Neural cell (in vitro differentiated cells): Measurements from ENCODE around the gene IGF1R. TPM values are rescaled to one million over a fixed set of nuclear protein-coding genes. Genes with fewer than 3 reads are reported as not detected.

ENCODE experiments used
- H2AFZ ChIP-seq: fragments of 200-600, 300-800 bp; sonication (generic), shearing (Covaris generic); 2 replicates; pipeline ENCODE4 v1.6.0; 2014; ENCODE audit warnings: low read depth, mild to moderate bottlenecking, antibody characterized with exemption, low read length, moderate library complexity
- H3F3A ChIP-seq: fragments of 200-600 bp; shearing (Covaris generic); 2 replicates; pipeline ENCODE4 v1.6.1; 2016; ENCODE audit warnings: mild to moderate bottlenecking, moderate library complexity, mixed read lengths, antibody characterized with exemption, low read length; ENCODE audit not compliant: insufficient read depth, poor library complexity, severe bottlenecking
- H3K27ac ChIP-seq: fragments of 200-600, 300-800 bp; sonication (generic), shearing (Covaris generic); 2 replicates; pipeline ENCODE4 v1.5.1; 2014; ENCODE audit warnings: mild to moderate bottlenecking, low read length, moderate library complexity
- H3K27me3 ChIP-seq: fragments of 300-800, 200-600 bp; sonication (generic), shearing (Covaris generic); 2 replicates; pipeline ENCODE4 v1.6.0; 2014; ENCODE audit warnings: mild to moderate bottlenecking, low read depth, low read length, moderate library complexity; ENCODE audit not compliant: insufficient read depth
- H3K36me3 ChIP-seq: fragments of 300-800, 200-600 bp; sonication (generic), shearing (Covaris generic); 2 replicates; pipeline ENCODE4 v1.5.1; 2014; ENCODE audit warnings: mild to moderate bottlenecking, antibody characterized with exemption, low read length, moderate library complexity; ENCODE audit not compliant: insufficient read depth
- H3K4me2 ChIP-seq: fragments of 300-800, 200-600 bp; sonication (generic), shearing (Covaris generic); 2 replicates; pipeline ENCODE4 v1.6.0; 2014; ENCODE audit warnings: mild to moderate bottlenecking, low read length
- H3K4me3 ChIP-seq: fragments of 300-800, 200-600 bp; sonication (generic), shearing (Covaris generic); 2 replicates; pipeline ENCODE4 v1.5.1; 2014; ENCODE audit warnings: mild to moderate bottlenecking, low read length, moderate library complexity
- H3K79me2 ChIP-seq: fragments of 200-600 bp; shearing (Covaris generic); replicated peaks from 2 replicates; pipeline ENCODE4 v1.6.0; 2014; ENCODE audit warnings: mild to moderate bottlenecking, low read length, moderate library complexity; ENCODE audit not compliant: insufficient read depth
- H3K9ac ChIP-seq: fragments of 300-800, 200-600 bp; sonication (generic), shearing (Covaris generic); 2 replicates; pipeline ENCODE4 v1.6.1; 2016; ENCODE audit warnings: mild to moderate bottlenecking, low read length, mixed read lengths
- H3K9me2 ChIP-seq: fragments of 200-600 bp; shearing (Covaris generic); 2 replicates; pipeline ENCODE4 v1.6.1; 2016; ENCODE audit warnings: mild to moderate bottlenecking, low read length, mixed read lengths; ENCODE audit not compliant: insufficient read depth
- H3K9me3 ChIP-seq: fragments of 200-600, 300-800 bp; sonication (generic), shearing (Covaris generic); 2 replicates; pipeline ENCODE4 v1.6.1; 2016; ENCODE audit warnings: mild to moderate bottlenecking, mixed run types, low read length, moderate library complexity, mixed read lengths
- H4K20me1 ChIP-seq: fragments of 200-600 bp; shearing (Covaris generic); 2 replicates; pipeline ENCODE4 v1.6.1; 2016; ENCODE audit warnings: mild to moderate bottlenecking, mixed run types; ENCODE audit not compliant: insufficient read depth
- EP300 ChIP-seq: fragments of 450-650 bp; conservative IDR thresholded peaks from 2 replicates; pipeline ENCODE4 v1.6.1; 2014; ENCODE audit warnings: antibody characterized with exemption, mild to moderate bottlenecking, moderate library complexity; ENCODE audit not compliant: poor library complexity, severe bottlenecking
- EZH2 ChIP-seq: fragments of 200-600, 300-800 bp; shearing (Covaris generic), sonication (generic); IDR thresholded peaks from 2 replicates; pipeline ENCODE4 v1.6.1; 2014; ENCODE audit warnings: antibody characterized with exemption, low read length, borderline replicate concordance, mild to moderate bottlenecking; ENCODE audit not compliant: insufficient read depth, poor library complexity, severe bottlenecking
- MXI1 ChIP-seq: fragments of 450-650 bp; conservative IDR thresholded peaks from 2 replicates; pipeline ENCODE4 v1.6.1; 2014; ENCODE audit warnings: antibody characterized with exemption, mild to moderate bottlenecking; ENCODE audit not compliant: poor library complexity, severe bottlenecking
- POLR2AphosphoS5 ChIP-seq: IDR thresholded peaks from 2 replicates; pipeline ENCODE4 v1.6.1; 2012
- RAD21 ChIP-seq: fragments of 450-650 bp; conservative IDR thresholded peaks from 2 replicates; pipeline ENCODE4 v1.6.1; 2014; ENCODE audit warnings: antibody characterized with exemption, mild to moderate bottlenecking, moderate library complexity
- SMC3 ChIP-seq: fragments of 450-650 bp; conservative IDR thresholded peaks from 2 replicates; pipeline ENCODE4 v1.6.1; 2014; ENCODE audit warnings: antibody characterized with exemption, mild to moderate bottlenecking, moderate library complexity; ENCODE audit not compliant: poor library complexity
- TAF1 ChIP-seq: IDR thresholded peaks from 2 replicates; pipeline ENCODE4 v1.6.1; 2012; ENCODE audit warnings: low read depth
- polyA plus RNA-seq: library from polyadenylated mRNA; depleted of rRNA; stranded (reverse); fragments of >200 nt; gene quantifications from 2 replicates; pipeline ENCODE4 v1.2.3, GENCODE V29; 2014
- TF ChIP-seq, protein P1 (sequence below): fragments of 450-650 bp; IDR thresholded peaks from 2 replicates; pipeline ENCODE4 v1.5.1; 2014; ENCODE audit warnings: antibody characterized with exemption, mild to moderate bottlenecking, moderate library complexity; ENCODE audit not compliant: poor library complexity, severe bottlenecking
- TF ChIP-seq, protein P2 (sequence below): IDR thresholded peaks from 2 replicates; pipeline ENCODE4 v1.6.1; 2012; ENCODE audit warnings: borderline replicate concordance

Gene IGF1R
- polyA plus RNA-seq, 1 donor from 2014 or later, result 10.9 TPM

DNA sequence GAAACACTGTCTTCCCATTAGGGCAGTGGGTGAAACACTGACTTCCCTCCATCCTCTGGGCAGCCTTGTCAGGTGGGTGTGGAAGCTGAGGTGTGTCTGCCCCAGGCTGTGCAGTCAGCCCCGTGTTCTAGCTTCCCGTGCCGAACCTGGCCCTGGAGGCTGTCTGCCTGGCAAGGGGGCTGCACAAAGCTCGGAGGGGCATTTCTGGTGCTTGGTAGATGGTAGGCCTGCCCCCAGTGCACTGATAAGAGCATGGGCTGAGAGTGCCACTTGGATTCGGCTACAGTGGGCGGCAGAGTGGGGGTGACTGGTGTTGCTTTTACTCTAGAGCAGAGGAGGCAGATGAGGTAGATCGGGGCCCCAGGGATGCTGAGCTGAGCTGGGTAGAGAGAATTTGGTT lies 21.3 kb downstream of the IGF1R start:
- no peaks in the 10 kb centered on the region for H3F3A ChIP-seq
- no peak overlapping the region for H2AFZ ChIP-seq
- H3K79me2 ChIP-seq, result peaks cover 65% of the 10 kb centered on the region
- TF ChIP-seq TAF1 (no peak), EZH2 (no peak), EP300 (no peak), RAD21 (no peak), MXI1 (no peak), SMC3 (no peak), POLR2AphosphoS5 (no peak)
- TF ChIP-seq, protein P1, sequence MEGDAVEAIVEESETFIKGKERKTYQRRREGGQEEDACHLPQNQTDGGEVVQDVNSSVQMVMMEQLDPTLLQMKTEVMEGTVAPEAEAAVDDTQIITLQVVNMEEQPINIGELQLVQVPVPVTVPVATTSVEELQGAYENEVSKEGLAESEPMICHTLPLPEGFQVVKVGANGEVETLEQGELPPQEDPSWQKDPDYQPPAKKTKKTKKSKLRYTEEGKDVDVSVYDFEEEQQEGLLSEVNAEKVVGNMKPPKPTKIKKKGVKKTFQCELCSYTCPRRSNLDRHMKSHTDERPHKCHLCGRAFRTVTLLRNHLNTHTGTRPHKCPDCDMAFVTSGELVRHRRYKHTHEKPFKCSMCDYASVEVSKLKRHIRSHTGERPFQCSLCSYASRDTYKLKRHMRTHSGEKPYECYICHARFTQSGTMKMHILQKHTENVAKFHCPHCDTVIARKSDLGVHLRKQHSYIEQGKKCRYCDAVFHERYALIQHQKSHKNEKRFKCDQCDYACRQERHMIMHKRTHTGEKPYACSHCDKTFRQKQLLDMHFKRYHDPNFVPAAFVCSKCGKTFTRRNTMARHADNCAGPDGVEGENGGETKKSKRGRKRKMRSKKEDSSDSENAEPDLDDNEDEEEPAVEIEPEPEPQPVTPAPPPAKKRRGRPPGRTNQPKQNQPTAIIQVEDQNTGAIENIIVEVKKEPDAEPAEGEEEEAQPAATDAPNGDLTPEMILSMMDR, result no peak
- TF ChIP-seq, protein P2, sequence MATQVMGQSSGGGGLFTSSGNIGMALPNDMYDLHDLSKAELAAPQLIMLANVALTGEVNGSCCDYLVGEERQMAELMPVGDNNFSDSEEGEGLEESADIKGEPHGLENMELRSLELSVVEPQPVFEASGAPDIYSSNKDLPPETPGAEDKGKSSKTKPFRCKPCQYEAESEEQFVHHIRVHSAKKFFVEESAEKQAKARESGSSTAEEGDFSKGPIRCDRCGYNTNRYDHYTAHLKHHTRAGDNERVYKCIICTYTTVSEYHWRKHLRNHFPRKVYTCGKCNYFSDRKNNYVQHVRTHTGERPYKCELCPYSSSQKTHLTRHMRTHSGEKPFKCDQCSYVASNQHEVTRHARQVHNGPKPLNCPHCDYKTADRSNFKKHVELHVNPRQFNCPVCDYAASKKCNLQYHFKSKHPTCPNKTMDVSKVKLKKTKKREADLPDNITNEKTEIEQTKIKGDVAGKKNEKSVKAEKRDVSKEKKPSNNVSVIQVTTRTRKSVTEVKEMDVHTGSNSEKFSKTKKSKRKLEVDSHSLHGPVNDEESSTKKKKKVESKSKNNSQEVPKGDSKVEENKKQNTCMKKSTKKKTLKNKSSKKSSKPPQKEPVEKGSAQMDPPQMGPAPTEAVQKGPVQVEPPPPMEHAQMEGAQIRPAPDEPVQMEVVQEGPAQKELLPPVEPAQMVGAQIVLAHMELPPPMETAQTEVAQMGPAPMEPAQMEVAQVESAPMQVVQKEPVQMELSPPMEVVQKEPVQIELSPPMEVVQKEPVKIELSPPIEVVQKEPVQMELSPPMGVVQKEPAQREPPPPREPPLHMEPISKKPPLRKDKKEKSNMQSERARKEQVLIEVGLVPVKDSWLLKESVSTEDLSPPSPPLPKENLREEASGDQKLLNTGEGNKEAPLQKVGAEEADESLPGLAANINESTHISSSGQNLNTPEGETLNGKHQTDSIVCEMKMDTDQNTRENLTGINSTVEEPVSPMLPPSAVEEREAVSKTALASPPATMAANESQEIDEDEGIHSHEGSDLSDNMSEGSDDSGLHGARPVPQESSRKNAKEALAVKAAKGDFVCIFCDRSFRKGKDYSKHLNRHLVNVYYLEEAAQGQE, result no peak
- H3K9me3 ChIP-seq, result no peaks in the 10 kb centered on the region
- no peaks in the 10 kb centered on the region for H3K36me3 ChIP-seq
- H3K4me2 ChIP-seq, result no peak overlapping the region
- no peak overlapping the region for H3K9ac ChIP-seq
- H3K4me3 ChIP-seq, result no peak overlapping the region
- H3K9me2 ChIP-seq, result no peaks in the 10 kb centered on the region
- no peak overlapping the region for H3K27ac ChIP-seq
- no peaks in the 10 kb centered on the region for H3K27me3 ChIP-seq
- no peaks in the 10 kb centered on the region for H4K20me1 ChIP-seq

DNA sequence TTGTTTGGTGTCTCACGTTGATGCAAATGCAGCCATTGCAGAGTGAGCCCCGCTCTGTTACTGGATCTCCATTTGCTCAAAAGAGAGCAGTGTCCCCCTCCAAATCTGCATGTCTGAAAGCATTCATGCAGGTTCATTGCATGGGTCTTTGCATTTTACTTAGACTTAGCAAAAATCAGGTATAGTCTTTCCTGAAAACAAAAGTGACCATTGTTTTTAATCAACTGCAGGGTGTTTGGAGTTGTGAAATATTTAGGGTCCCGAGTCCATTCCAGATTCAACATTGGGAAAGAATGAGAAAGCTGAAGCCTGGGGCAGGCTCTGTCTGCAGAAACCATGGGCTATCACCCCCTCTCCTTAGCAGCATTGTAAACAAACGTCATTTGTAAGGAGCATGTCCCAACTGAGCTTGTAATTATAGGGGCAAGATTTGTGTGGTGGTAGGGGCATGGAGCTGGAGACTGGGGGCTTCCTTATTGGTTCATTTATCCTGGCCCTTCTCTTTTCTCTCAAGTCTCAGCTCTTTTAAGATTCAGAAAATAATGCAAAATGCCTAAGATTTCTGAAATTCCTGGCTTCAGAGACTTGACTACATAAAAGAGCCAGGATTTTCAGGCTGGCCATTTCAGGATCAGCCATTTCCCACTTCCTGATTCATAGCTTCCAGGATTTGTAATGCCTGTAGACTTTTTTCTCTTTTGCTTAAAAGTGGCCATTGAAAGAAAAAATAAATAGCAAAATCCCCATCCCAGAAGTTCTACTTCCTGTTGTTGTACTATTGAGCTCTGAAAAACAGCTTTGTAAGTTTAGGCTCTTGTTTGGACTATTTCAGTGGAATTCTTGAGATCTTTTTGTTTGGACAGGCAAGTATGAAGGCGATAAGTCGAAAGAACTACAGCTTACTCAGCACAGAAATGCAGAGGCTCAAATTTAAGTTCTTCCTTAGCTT lies 23.0 kb downstream of the IGF1R start:
- Histone ChIP-seq H4K20me1 (no peaks in the 10 kb centered on the region), H3K9me2 (no peaks in the 10 kb centered on the region), H3K4me3 (no peak overlapping the region)

More for the DNA sequence above, 23.0 kb downstream of the IGF1R start:
- no peak overlapping the region for H3K27ac ChIP-seq
- no peak overlapping the region for H2AFZ ChIP-seq
- H3K4me2 ChIP-seq, result no peak overlapping the region
- H3K27me3 ChIP-seq, result no peaks in the 10 kb centered on the region
- H3K9ac ChIP-seq, result no peak overlapping the region
- no peaks in the 10 kb centered on the region for H3K36me3 ChIP-seq
- no peaks in the 10 kb centered on the region for H3F3A ChIP-seq
- TF ChIP-seq EP300 (no peak), EZH2 (no peak), MXI1 (no peak), TAF1 (no peak), RAD21 (no peak), SMC3 (no peak), POLR2AphosphoS5 (no peak)
- TF ChIP-seq, protein P1, result no peak
- TF ChIP-seq, protein P2, result no peak
- no peaks in the 10 kb centered on the region for H3K9me3 ChIP-seq
- peaks cover 70% of the 10 kb centered on the region for H3K79me2 ChIP-seq
